HG03565 (cell line): ENCODE measurements around the gene SEC62.

ENCODE experiments used
- ATAC-seq: cut with Tn5 transposase; IDR thresholded peaks from one replicate; pipeline ENCODE4 v1.9.1; 2021; ENCODE audit warnings: mild to moderate bottlenecking, moderate library complexity; ENCODE audit not compliant: unreplicated experiment

Gene SEC62

DNA sequence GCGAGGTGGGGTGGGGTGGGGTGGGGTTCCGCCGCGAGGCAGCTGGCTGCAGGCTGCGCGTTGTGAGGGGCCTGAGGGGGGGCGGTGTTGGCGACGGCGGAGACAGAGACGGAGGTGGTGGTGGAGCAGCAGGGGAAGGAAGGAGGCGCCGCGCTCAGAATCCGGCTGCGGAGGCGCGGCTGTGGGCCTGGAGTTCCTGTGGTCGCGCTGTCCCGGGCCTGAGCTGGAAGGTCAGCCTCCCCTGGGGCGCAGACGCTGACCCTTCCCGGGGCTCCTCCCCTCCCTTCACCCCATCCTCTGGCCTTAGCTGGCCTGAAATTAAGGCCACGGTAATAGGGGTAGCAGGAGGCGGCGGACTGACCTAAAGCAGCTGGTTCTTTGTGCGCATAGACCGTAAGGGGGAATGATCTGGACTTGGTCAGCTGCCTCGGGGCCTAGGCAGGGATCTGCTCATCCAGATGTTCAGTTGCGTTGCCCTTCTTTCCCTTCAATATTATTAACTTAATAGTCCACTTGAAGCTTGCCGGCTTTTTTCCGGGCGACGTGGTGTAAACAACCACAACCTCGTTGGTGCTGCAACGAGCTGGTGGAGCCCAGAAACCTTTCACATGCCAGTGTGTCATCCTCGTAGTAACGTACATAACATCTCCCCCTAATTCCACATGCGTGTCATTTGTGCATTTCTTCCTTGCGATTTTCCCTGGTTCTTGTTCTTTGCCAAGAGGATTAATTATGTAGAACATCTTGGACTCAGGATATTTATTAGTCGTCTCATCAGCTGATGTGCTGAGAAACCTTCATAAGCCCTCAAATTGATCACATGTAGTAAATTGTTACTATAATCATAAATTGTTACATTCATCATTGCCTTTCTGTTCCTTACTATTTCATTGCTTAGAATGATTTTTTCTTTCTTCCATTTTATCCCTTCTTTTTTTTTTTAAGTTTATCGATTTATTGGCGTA is 626 bp downstream of the SEC62 start:
- peak; percentile 15 for ATAC-seq

DNA sequence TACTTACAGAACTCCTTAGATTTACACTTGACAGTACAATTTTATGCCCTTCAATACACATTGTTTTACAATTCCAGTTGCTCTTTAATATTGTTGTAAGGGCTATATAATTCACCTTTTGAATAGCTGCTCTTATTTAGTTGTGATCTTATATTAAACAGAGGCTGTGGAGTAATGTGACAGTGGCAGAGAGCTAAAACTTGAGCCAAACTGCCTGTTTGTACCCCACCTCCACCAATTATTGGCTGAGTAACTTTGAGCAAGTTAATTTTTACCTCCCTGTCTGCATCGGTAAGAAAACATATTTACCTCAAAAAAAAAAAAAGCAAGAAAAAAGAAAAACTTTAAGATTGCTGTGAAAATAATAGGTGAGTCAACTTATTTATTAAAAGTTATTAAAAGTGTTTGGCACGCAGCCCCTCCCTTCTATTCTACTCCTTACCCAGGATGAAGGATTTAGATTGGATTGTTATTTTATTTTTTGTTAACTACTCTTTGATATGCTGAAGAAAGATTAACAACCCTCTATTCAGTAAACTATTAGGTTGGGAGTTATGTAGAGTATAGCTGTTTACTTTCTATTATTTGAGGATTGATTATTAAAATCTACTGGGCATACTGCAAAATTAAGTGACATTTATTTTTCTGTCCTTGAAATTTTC is 1.7 kb downstream of the SEC62 start:
- ATAC-seq = no peak

DNA sequence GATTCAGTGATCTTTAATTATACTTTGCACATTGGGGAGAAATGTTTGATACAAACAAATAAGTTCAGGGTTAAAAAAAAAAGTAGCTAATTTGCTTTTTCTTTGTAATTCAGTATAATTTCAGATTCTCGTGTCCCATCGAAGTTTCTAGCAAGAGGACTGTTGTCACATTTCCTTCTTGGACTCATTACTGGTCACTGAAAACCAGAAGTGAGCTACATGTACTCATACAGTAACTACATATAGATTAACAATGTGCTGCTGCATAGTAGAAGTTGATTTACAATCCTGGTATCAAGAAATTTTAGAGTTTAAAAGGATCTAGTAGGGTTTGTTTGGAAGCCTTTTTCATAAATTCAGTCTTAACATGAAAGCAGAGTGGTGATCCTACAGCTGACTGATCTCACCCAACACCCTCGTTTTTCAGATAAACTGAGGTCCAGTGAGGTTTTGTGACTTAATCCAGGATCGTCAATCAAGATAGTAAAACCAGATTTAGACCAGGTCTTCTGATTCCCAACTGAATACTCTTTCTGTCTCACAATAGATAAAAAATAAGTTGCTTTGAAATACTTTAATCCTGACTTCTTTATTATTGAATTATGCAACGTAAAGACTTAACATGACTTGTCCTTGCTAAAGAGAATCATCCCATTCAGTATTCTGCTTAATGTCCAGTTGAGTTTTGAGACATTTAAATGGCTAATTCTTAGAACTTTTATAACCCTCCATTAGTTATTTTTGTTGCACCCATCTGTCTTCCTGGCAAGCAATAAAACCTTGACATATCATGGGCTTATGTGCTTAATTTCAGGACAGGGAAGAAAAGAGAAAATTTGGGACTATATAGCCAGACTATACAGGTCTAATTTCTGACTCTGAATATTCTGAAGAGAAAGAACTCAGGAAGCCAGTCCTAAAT is 2.8 kb downstream of the SEC62 start:
- ATAC-seq = no peak

DNA sequence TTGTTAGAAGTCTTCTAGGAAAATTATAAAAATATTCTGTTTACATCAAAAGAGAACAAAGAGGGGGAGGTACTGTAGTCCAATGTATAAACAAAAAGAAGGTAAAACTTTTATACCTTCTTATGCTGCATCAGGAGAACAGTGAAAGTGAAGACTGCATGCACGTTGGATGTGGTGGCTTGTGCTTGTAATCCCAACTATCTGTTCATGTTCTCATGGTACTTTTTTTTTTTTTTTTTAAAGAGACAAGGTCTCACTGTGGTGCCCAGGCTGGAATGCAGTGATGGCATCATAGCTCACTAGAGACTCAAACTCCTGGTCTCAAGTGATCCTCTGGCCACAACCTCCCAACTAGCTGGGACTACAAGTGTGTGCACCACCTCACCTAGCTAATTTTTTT is 4.2 kb downstream of the SEC62 start:
- ATAC-seq = no peak

DNA sequence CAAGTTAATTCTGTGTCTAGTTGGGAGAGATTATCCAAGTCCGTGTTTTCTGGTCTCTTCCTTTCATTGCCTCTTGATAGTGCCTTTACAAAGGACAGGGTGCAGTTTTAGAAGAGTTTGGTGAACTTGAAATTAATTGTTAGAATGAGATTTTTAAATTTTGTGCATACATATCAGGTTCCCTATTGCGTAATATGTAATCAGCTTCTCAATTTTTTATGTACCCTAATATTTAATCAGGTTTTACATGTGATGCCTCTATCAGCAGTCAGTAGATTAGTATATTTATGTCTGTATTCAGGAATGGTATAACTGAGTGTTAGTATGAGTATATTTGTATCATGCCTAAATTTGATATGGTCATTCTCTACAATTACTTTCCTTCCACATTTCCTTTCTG is 4.9 kb downstream of the SEC62 start:
- no peak for ATAC-seq

DNA sequence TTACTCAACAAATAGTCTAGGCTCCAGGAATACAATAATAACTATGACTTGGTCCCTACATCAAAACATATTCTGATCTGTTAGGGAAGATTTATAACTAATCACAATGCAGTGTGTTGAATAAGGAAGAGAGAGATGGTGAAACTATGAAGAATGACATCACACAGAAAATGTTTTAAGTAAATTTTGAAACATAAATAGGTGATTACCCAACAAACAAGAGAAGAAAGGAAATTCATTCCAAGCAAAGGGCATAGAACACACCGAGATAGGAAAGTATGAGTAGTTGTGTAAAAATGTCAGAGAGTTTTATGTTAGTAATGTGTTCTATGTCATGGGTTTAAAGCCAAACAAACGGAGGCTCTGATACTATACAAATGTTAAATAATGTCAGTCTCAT is 13.4 kb downstream of the SEC62 start:
- ATAC-seq = no peak

DNA sequence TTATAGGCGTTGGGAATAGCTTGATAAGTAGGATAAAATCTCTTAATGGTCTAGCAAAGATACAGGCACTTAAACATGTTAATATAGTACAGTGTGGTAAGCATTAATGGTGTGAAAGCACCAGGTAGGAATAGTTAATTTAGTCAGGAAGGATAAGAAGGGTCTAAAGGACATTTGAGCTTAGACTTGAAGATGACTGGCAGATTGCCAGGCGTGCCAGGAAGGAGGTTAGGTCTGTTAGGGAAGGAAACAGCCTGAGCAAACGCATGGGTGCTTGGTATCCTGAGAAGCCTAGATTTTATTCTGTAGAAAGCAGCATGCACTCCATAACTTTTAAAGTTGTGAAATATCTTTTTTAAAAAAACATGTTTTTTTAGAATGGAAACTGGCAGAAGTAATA is 17.7 kb downstream of the SEC62 start:
- ATAC-seq = no peak

DNA sequence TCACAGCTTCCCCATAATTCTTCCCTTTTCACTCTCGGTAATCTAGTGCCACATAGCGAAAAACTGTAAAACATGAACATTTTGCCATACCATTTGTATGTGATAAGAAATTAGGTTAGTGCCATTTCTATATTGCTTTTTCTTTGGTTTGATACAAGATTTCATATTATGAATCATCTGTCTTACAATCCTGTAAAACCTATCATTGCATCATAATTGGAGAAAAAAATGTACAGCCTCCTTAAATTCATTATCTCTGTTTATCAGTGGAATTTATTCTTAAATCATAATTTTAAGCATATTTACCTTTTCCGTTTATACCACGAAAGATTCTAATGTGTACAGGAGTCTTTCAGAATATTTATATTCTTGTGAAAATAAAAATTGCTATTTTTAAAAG is 23.8 kb downstream of the SEC62 start:
- ATAC-seq = no peak

DNA sequence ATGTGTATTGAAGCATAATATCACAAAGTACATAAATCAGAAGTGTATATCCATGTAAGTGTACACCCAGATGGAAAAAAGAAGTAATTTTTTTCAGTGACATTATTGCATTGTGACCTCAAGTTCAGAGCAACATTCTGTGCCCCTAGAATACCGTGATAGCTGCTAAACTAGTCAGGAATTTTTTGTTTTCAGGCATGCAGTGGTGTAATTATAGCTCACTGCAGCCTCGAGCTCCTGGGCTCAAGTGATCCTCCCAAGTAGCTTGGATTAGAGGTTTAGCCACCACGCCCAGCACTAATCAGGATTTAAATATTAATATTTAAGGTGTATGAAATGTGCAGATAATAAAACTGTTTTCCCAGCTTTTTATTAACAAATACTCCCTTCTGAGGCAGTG is 25.5 kb downstream of the SEC62 start:
- no peak for ATAC-seq

DNA sequence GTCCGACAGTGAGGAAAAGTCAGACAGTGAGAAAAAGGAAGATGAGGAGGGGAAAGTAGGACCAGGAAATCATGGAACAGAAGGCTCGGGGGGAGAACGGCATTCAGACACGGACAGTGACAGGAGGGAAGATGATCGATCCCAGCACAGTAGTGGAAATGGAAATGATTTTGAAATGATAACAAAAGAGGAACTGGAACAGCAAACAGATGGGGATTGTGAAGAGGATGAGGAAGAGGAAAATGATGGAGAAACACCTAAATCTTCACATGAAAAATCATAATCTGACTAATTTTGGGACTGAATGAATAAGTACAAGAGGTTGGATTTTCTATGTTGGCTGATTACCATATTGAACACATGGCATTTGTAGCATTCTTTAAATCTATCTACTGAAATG is 26.2 kb downstream of the SEC62 start:
- ATAC-seq = no peak

DNA sequence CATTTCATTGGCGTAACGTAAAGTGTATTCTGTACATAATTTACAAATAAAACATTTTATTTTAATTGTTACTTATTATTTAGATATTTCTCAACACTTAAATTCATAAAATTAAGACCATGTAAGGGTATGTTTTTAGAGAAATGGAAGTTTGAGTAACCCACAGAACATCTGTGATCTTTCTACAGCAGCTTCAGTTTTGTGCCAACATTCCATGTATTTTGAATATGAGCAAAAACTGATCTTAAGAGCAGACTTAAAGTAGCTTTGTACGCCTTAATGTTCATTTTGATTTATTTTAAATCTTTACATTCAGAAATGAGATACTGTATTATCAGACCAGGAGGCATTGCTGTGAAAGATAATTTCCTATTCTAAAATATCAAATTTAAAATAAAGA is 27.2 kb downstream of the SEC62 start:
- no peak for ATAC-seq

DNA sequence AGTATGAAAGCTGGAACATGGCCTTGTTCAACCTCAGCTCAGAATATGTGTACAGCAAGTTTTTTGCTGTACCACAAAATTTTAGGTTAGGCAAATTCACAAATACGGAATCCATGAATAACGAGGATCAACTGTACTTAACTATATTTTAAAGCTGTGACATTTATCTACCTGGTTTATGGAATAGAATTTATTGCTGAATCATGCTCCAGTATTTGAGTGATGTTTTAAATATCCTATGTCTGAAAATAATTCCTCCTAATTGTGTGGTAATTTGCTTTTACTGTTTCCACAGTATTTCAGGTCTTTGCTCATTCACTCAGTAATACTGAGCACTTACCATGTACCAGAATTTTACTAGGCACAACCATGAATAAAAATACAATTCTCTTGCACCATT is 29.5 kb downstream of the SEC62 start:
- no peak for ATAC-seq

DNA sequence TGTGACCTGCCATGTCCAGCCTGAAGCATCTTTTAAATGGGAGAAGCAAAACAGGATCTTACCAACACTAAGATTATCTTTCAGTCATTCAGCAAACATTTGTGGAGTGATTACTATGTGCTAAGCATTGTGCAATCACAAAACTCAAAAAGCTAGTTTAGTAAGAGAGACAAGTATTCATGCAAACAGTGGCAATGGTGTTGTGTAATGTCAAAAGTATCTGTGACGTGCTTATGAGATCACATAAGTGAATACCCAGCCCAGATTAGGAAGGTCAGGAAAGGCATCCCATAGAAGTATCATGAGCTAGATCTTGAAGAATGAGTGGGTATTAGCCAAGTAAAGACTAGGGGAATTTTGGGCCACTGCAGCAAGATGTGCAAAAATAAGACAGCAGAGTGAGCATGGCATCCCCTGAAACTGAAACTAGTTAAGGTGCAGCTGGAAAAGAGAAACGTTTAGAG is 32.1 kb downstream of the SEC62 start:
- peak; percentile 16 for ATAC-seq

DNA sequence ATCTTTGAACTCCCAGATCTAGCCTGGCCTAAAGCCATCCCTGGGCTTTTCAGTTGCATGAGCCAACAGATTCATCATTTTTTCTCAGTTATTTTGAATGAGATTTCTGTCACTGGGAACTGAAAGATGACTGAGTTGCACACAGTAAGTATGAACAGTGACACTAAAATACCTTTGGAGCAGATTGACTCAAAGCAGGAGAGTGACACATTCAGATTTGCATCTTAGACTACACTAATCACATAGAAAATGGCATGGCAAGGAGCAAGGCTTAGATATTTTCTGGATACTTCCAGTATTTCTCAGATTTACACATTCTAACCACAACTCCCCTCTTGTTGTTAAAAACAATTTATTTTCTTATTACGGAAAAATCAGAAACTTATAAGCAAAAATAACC is 32.8 kb downstream of the SEC62 start:
- ATAC-seq = peak; percentile 93

DNA sequence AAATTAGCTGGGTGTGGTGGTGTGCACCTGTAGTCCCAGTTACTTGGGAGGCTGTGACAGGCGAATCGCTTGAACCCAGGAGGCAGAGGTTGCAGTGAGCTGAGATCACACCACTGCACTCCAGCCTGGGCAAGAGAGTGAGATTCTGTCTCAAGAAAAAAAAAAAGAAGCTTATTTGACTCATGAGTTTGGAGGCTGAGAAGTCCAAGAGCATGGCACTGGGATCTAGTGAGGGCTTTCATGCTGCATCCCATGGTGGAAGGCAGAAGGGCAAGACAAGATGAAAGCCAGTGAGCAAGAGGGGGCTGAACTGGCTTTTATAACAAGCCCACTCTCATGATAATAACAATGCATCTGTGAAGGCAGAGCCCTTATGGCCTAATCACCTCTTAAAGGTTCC is 33.4 kb downstream of the SEC62 start:
- no peak for ATAC-seq

DNA sequence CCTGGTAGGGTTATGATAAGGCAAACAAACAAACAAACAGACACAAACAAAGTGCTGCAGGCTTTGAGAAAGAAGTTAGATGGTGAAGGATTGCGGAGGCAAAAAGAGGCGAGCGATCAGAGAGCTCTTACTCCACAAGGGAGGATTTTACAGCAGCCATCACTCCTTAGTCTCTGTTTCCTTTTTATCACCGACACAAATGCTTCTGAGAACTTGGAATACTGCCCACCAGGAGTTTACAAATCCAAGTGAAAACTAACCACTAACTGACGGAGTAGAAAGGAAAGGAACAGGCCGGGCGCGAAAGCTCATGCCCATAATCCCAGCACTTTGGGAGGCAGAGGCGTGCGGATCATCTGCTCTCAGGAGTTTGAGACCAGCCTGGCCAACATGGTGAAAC is 35.6 kb downstream of the SEC62 start:
- ATAC-seq = no peak

DNA sequence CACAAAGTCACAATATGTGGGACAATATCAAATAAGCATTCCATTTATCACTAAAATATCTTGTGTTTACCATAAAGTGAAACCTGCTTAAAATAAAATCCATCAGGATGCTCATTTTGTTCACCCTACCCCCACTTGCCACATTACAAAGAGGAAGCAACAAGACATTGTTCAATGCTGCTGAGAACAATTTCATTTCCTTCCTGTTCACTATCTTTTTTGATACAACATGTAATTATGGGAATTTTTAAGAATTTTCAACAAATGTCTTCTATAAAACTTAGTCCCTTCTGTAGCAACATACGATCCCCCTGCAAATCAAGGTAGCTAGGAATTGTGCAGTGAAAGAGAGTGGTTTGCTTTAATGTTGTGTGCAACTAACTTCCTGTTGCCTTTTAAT is 36.3 kb downstream of the SEC62 start:
- ATAC-seq = no peak

DNA sequence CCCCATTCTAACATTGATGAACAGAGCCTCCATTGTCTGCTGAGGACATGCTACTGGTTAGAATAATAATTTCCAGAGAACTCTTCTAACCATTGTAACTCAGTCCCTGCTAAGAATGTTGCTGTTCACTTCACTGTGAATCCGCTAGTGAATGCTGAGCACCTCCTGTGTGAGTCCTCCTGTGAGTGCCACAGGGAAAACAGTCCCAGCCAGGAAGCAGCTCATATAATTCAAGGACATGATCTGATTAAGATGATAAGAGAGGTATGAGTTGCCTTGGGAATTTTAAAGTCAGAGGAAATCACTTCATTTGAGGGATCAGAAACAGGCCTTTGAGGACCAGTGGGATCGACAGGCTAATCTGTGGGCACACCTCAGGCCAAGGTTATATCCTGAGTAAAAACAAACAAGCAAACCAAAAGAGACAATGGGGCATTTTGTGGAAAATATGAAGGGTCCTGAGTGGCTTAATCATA is 37.3 kb downstream of the SEC62 start:
- no peak for ATAC-seq

DNA sequence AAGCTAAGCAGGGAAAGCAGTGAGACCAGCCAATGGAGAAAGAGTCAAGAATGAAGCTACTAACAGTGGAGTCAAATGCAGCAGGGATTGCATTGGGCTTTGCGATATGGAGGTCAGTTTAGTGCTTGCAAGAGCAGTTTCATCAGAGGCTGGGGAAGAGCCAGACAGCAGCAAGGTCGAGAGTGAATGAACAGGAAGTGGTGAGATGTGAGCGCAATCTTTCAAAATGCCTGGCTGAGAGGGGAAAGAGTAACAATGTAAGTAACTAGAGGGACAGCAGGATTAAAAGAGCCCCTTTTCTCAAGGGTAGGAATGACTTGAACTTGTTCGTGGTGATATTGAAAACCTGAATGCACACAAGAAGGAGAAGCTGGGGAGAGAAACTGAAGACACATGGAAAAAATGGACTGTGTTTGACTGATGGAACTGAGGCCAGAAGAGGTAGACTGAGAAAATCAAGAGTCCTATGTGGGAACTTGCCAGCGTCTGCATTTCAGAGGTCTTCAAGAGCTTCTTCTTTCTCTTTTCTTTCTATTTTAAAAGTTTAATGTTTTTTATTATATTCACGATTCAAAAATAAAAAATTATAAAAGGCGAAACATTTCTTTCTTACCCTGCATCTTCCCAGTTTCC is 40.5 kb downstream of the SEC62 start:
- ATAC-seq = peak; percentile 88

DNA sequence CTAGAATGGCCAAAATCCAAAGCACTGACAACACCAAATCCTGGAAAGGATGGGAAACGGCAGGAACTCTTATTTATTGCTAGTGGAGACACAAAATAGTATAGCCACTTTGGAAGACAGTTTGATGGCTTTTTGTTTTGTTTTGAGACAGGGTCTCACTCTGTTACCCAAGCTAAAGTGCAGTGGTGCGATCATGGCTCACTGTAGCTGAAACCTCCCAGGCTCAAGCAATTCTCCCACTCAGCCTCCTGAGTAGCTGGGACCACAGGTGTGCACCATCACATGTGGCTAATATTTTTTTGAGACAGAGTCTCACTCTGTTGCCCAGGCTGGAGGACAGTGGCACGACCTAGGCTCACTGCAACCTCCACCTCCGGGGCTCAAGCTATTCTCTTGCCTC is 43.9 kb downstream of the SEC62 start:
- no peak for ATAC-seq
